CD8-positive, alpha-beta memory T cell (primary cell): ENCODE measurements around the gene RBPJ. TPM values are rescaled to one million over a fixed set of nuclear protein-coding genes. Genes with fewer than 3 reads are reported as not detected.

Experiments used
- CTCF ChIA-PET: fragments of 350-600 bp; sonication (Branson Sonifier 250); formaldehyde crosslinking; loops from one replicate; lab custom pipeline; 2021; ENCODE audit warnings: antibody characterized with exemption; lab: Charles Lee
- POLR2A ChIA-PET: fragments of 350-600 bp; sonication (Branson Sonifier 250); formaldehyde crosslinking; loops from one replicate; lab custom pipeline; 2021; ENCODE audit warnings: antibody characterized with exemption; lab: Charles Lee
- DNase-seq, 5 donors: peaks; one replicate each; pipeline versions ENCODE4 v3.0.0 to v3.0.0-alpha.2; 2020 to 2022; ENCODE audit warnings: mixed read lengths in 1 of 5
- H3K27ac ChIP-seq: one replicate; pipeline ENCODE4 v1.7.0; 2013; ENCODE audit warnings: low read depth, mild to moderate bottlenecking, low read length, moderate library complexity
- H3K27me3 ChIP-seq: 2 replicates; pipeline ENCODE4 v1.7.0; 2013; ENCODE audit warnings: low read length, mild to moderate bottlenecking; ENCODE audit not compliant: insufficient read depth, poor library complexity, severe bottlenecking
- H3K36me3 ChIP-seq: 2 replicates; pipeline ENCODE4 v1.7.0; 2013; ENCODE audit warnings: mild to moderate bottlenecking, low read length, moderate library complexity; ENCODE audit not compliant: insufficient read depth
- H3K4me1 ChIP-seq: 2 replicates; pipeline ENCODE4 v1.7.0; 2013; ENCODE audit warnings: mild to moderate bottlenecking, low read length, moderate library complexity; ENCODE audit not compliant: insufficient read depth
- H3K4me3 ChIP-seq: 2 replicates; pipeline ENCODE4 v1.7.0; 2013; ENCODE audit warnings: mild to moderate bottlenecking, low read length
- H3K9me3 ChIP-seq: 2 replicates; pipeline ENCODE4 v1.7.0; 2013; ENCODE audit warnings: mild to moderate bottlenecking, low read length
- H3K27ac Mint-ChIP-seq, 8 donors: one replicate each; pipeline ENCODE4 v1.8.0; 2020 to 2021; ENCODE audit warnings: mixed read lengths in 8 of 8, mild to moderate bottlenecking in 6 of 8, inconsistent platforms in 3 of 8, moderate library complexity in 3 of 8
- H3K27me3 Mint-ChIP-seq, 2 donors: one replicate each; pipeline ENCODE4 v1.8.0; 2020 to 2021; ENCODE audit warnings: mixed read lengths in 2 of 2, mild to moderate bottlenecking in 1 of 2, moderate library complexity in 1 of 2
- H3K36me3 Mint-ChIP-seq, 3 donors: one replicate each; pipeline ENCODE4 v1.8.0; 2020 to 2021; ENCODE audit warnings: mixed read lengths in 3 of 3, inconsistent platforms in 1 of 3, mild to moderate bottlenecking in 1 of 3
- H3K4me1 Mint-ChIP-seq, 3 donors: one replicate each; pipeline ENCODE4 v1.8.0; 2020 to 2021; ENCODE audit warnings: mixed read lengths in 3 of 3, inconsistent platforms in 1 of 3, mild to moderate bottlenecking in 1 of 3
- H3K4me3 Mint-ChIP-seq, 7 donors: one replicate each; pipeline ENCODE4 v1.8.0; 2020 to 2021; ENCODE audit warnings: mixed read lengths in 7 of 7, mild to moderate bottlenecking in 6 of 7, moderate library complexity in 4 of 7, inconsistent platforms in 2 of 7
- H3K9me3 Mint-ChIP-seq, 5 donors: one replicate each; pipeline ENCODE4 v1.8.0; 2020 to 2022; ENCODE audit warnings: mixed read lengths in 5 of 5, mild to moderate bottlenecking in 3 of 5, moderate library complexity in 2 of 5, inconsistent platforms in 1 of 5
- polyA plus RNA-seq: library from polyadenylated mRNA; unstranded; fragments of 300-500 nt; fragmentation: Illumina TruSeq; gene quantifications from one replicate; pipeline ENCODE4 v1.2.3, GENCODE V29; 2021
- total RNA-seq, 2 experiments: library from RNA; stranded (reverse); gene quantifications; one replicate each; pipeline ENCODE4 v1.2.3, GENCODE V29; 2021

The RBPJ gene
- total and polyA plus RNA-seq, 3 experiments from 2014 or later, result 94.0 to 201 (median 199) TPM

GRCh38 chr4:26484032-26484515 is 163.3 kb downstream of the RBPJ start:
- H3K4me3 ChIP-seq, result no peak overlapping the region
- H3K4me1 ChIP-seq, result no peaks in the 10 kb centered on the region
- no peaks in the 10 kb centered on the region for H3K27me3 ChIP-seq
- no peak for DNase-seq
- no peak overlapping the region for H3K27ac ChIP-seq
- no peaks in the 10 kb centered on the region for H3K9me3 ChIP-seq
- H3K36me3 ChIP-seq, result no peaks in the 10 kb centered on the region
- Mint-ChIP-seq H3K36me3 (no peaks in the 10 kb centered on the region), H3K4me1 (no peaks in the 10 kb centered on the region), H3K27me3 (peaks cover 5 to 6% of the 10 kb centered on the region in 2 donors), H3K4me3 (no peak overlapping the region), H3K27ac (no peak overlapping the region), H3K9me3 (no peaks in the 10 kb centered on the region)
- POLR2A ChIA-PET, result no interaction called here
- CTCF ChIA-PET, result interaction anchor here (1.6 kb wide), 1 partner anchor 32 kb away, joined by 3 read pairs; no protein-coding TSS in a partner anchor

- Histone ChIP-seq H3K4me3 (no peak overlapping the region), H3K27me3 (no peaks in the 10 kb centered on the region), H3K27ac (no peak overlapping the region), H3K4me1 (no peaks in the 10 kb centered on the region), H3K36me3 (no peaks in the 10 kb centered on the region), H3K9me3 (no peaks in the 10 kb centered on the region)
- no peaks in the 10 kb centered on the region for H3K4me1 Mint-ChIP-seq
- no peaks in the 10 kb centered on the region for H3K36me3 Mint-ChIP-seq
- POLR2A ChIA-PET, result no interaction called here
- CTCF ChIA-PET, result interaction anchor here (1.6 kb wide), 1 partner anchor 32 kb away, joined by 3 read pairs; no protein-coding TSS in a partner anchor
- peaks cover 5 to 7% of the 10 kb centered on the region in 2 donors for H3K27me3 Mint-ChIP-seq
- H3K4me3 Mint-ChIP-seq, result no peak overlapping the region
- no peak overlapping the region for H3K27ac Mint-ChIP-seq
- DNase-seq, result no peak
- H3K9me3 Mint-ChIP-seq, result no peaks in the 10 kb centered on the region
Measured at GRCh38 chr4:26484516-26484915, 163.7 kb downstream of the RBPJ start.

Other genes with a start within 250 kb of the RBPJ start
- not detected for gene CCKAR, start 169.5 kb downstream of the RBPJ start, total RNA-seq
- not detected for gene CCKAR, start 169.5 kb downstream of the RBPJ start, polyA plus RNA-seq